ENCODE data around the gene CD55. TPM values are rescaled to one million over a fixed set of nuclear protein-coding genes. Genes with fewer than 3 reads are reported as not detected.
"Not testable (repeated sequence)": the region's sequence is repeated elsewhere in the genome, so short reads cannot be mapped to it uniquely, and the experiment has no call there.

Gene CD55
- total RNA-seq, 1 experiment from 2014 or later, result 38.0 TPM

- DNase-seq (ENCODE audit: low read depth); in situ Hi-C loops (cut with HindIII; ENCODE audit: low pct_unique_long_range_greater_than_20kb, low sequenced_read_pairs): not testable (repeated sequence)
These were observed 1.4 kb upstream of the CD55 start for GRCh38 chr1:207320105-207320504.

GRCh38 chr1:207321790-207322645 lies 540 bp downstream of the CD55 start:
- DNase-seq (ENCODE audit: low read depth), result peak; percentile 27
- in situ Hi-C loops (cut with HindIII; ENCODE audit: low pct_unique_long_range_greater_than_20kb, low sequenced_read_pairs), result no loop called here

GRCh38 chr1:207323425-207324225 lies 2.1 kb downstream of the CD55 start:
- in situ Hi-C loops (cut with HindIII; ENCODE audit: low pct_unique_long_range_greater_than_20kb, low sequenced_read_pairs), result no loop called here

GRCh38 chr1:207328004-207328403 lies 6.5 kb downstream of the CD55 start:
- in situ Hi-C loops (cut with HindIII; ENCODE audit: low pct_unique_long_range_greater_than_20kb, low sequenced_read_pairs), result no loop called here
- no peak for DNase-seq (ENCODE audit: low read depth)

More at GRCh38 chr1:207323425-207324225, 2.1 kb downstream of the CD55 start:
- no peak for DNase-seq (ENCODE audit: low read depth)

- in situ Hi-C loops (cut with HindIII; ENCODE audit: low pct_unique_long_range_greater_than_20kb, low sequenced_read_pairs), result no loop called here
- DNase-seq (ENCODE audit: low read depth), result no peak
These were observed 7.5 kb downstream of the CD55 start for GRCh38 chr1:207328908-207329440.

- in situ Hi-C loops (cut with HindIII; ENCODE audit: low pct_unique_long_range_greater_than_20kb, low sequenced_read_pairs), result no loop called here
- no peak for DNase-seq (ENCODE audit: low read depth)
These were observed 8.0 kb downstream of the CD55 start for GRCh38 chr1:207329469-207329868.

- in situ Hi-C loops (cut with HindIII; ENCODE audit: low pct_unique_long_range_greater_than_20kb, low sequenced_read_pairs), result no loop called here
- DNase-seq (ENCODE audit: low read depth), result no peak
These were observed 8.7 kb downstream of the CD55 start for GRCh38 chr1:207330011-207330710.

GRCh38 chr1:207331354-207332313 lies 10.2 kb downstream of the CD55 start:
- in situ Hi-C loops (cut with HindIII; ENCODE audit: low pct_unique_long_range_greater_than_20kb, low sequenced_read_pairs), result no loop called here
- DNase-seq (ENCODE audit: low read depth), result no peak

- DNase-seq (ENCODE audit: low read depth), result no peak
- in situ Hi-C loops (cut with HindIII; ENCODE audit: low pct_unique_long_range_greater_than_20kb, low sequenced_read_pairs), result no loop called here
These were observed 11.6 kb downstream of the CD55 start for GRCh38 chr1:207333009-207333600.

GRCh38 chr1:207333620-207334019 lies 12.1 kb downstream of the CD55 start:
- in situ Hi-C loops (cut with HindIII; ENCODE audit: low pct_unique_long_range_greater_than_20kb, low sequenced_read_pairs), result no loop called here
- no peak for DNase-seq (ENCODE audit: low read depth)

GRCh38 chr1:207334337-207334736 lies 12.9 kb downstream of the CD55 start:
- in situ Hi-C loops (cut with HindIII; ENCODE audit: low pct_unique_long_range_greater_than_20kb, low sequenced_read_pairs), result no loop called here

GRCh38 chr1:207335138-207335537 lies 13.7 kb downstream of the CD55 start:
- no peak for DNase-seq (ENCODE audit: low read depth)
- in situ Hi-C loops (cut with HindIII; ENCODE audit: low pct_unique_long_range_greater_than_20kb, low sequenced_read_pairs), result no loop called here

More at GRCh38 chr1:207334337-207334736, 12.9 kb downstream of the CD55 start:
- no peak for DNase-seq (ENCODE audit: low read depth)

GRCh38 chr1:207335695-207336363 lies 14.4 kb downstream of the CD55 start:
- no peak for DNase-seq (ENCODE audit: low read depth)
- in situ Hi-C loops (cut with HindIII; ENCODE audit: low pct_unique_long_range_greater_than_20kb, low sequenced_read_pairs), result no loop called here

- in situ Hi-C loops (cut with HindIII; ENCODE audit: low pct_unique_long_range_greater_than_20kb, low sequenced_read_pairs), result no loop called here
These were observed 15.3 kb downstream of the CD55 start for GRCh38 chr1:207336559-207337467.

GRCh38 chr1:207342332-207342731 lies 20.9 kb downstream of the CD55 start:
- in situ Hi-C loops (cut with HindIII; ENCODE audit: low pct_unique_long_range_greater_than_20kb, low sequenced_read_pairs), result no loop called here
- DNase-seq (ENCODE audit: low read depth), result no peak

More at GRCh38 chr1:207336559-207337467, 15.3 kb downstream of the CD55 start:
- DNase-seq (ENCODE audit: low read depth), result peak; percentile 19

GRCh38 chr1:207343675-207344074 lies 22.2 kb downstream of the CD55 start:
- DNase-seq (ENCODE audit: low read depth), result no peak
- in situ Hi-C loops (cut with HindIII; ENCODE audit: low pct_unique_long_range_greater_than_20kb, low sequenced_read_pairs), result no loop called here

Data from Caki2 (cell line).